Ammon's horn (tissue), 1 donor: ENCODE results near the gene HNF4A.
"Not testable (repeated sequence)": the region's sequence is repeated elsewhere in the genome, so short reads cannot be mapped to it uniquely, and the experiment has no call there.

Experiments used
- DNase-seq: peaks from one replicate; pipeline ENCODE4 v3.0.0-alpha.2; 2016; ENCODE audit warnings: low spot score

The HNF4A gene

DNA sequence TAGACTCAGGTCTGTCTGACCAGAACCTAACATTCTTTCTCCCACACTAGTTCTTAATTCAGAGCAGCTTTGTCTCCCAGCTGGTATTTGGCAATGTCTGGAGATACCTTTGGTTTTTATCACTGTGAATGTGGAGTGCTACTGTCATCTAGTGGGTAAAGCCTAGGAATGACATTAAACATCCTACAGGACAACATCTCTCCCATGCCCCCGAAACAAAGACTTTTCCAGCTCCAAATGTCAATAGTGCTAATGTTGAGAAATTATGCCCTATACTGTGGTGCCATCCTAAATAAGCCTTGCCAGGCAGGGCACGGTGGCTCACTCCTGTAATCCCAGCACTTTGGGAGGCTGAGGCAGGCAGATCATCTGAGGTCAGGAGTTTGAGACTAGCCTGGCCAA, 116.0 kb downstream of the HNF4A start:
- peak; percentile 52 for DNase-seq

DNA sequence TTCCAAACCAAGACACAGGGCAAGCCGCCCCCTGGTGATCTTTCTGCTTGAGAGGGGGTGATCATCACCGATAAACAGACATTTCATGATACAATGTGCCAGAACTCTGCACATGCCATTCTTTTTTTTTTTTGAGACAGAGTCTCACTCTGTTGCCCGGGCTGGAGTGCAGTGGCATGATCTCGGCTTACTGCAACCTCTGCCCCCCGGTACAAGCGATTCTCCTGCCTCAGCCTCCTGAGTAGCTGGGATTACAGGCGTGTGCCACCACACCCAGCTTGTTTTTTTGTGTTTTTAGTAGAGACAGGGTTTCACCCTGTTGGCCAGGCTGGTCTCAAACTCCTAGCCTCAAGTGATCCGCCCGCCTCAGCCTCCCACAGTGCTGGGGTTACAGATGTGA, 116.8 kb downstream of the HNF4A start:
- DNase-seq = not testable (repeated sequence)

DNA sequence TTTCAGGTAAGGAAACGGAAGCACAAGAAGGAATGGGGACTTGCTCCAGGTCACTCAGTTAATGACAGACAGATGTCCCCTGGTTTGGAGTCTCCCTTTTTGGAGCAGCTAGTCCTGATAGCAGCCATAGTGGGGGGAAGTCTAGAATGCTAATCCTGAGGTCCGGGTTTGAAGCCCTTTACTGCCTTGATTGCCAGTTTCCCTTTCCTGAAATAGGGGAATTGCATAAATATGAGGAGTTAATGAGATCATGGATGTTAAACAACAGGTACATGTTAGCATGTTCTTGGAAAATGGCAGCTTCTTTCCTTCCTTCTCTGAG, 119.8 kb downstream of the HNF4A start:
- DNase-seq = no peak

DNA sequence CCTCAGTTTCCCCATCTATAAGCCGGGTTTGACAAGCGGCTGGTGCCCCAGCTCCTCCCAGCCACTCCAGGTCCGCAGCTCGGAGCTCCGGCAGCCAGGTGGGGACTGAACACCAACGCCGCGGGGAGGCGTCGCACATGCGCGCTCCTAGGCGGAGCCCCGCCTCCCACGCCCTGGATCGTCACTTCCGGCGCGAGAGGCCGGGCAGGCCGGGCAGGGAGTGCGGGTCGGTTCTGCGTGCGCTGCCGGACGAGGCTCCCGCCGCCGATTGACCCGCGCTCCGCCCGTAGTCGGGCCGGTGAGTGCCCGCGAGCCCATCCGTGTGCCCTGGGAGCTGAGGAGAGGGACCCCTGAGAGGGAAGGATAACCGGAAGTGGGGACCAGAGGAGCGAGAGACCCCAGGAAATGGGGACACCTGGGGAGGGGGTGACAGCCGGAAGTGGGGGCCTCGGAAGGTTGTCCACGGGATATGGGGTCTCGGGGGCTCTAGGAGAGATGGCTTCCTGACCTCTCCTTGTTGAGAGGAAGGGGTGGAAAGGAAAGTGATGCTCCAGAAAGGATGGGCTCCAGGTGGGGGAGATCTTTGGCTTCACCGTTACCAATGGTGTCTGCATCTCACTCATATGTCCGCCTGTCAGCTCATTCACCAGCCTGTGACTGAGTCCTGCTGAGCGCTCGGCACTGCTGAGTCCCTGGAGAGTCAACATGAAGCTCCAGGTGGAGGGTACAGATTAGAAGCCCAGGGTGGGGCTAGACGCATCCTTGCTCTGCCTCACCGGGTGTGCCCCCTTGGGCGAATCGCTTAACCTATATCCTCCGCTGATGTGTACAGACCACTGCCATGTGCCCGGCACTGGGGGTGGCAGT, 120.4 kb downstream of the HNF4A start, which contains the start of gene TTPAL:
Gene TTPAL (plus strand): TSS at position 181 of the 867 bp plus-strand sequence. CDS start 4,126 bp downstream, outside the sequence.
- DNase-seq = peak; percentile 89

DNA sequence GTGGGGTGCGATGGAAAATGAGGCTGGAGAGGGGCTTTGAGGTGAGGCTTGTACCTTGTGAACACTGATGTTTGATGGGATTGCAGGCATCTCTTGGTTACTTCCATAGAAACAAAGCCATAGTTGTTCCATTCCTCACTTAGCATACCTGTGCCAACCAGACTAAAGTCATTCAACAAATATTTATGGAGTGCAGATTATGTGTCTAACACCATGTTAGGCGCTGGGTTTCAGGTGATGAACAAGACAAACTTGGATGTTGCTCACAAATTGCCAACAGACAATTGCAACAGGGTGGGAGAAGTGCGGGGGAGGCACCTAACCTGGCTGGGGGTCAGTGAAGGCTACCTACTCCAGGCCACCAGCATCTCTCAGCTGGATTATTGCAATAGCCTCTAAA, 121.7 kb downstream of the HNF4A start:
- no peak for DNase-seq

DNA sequence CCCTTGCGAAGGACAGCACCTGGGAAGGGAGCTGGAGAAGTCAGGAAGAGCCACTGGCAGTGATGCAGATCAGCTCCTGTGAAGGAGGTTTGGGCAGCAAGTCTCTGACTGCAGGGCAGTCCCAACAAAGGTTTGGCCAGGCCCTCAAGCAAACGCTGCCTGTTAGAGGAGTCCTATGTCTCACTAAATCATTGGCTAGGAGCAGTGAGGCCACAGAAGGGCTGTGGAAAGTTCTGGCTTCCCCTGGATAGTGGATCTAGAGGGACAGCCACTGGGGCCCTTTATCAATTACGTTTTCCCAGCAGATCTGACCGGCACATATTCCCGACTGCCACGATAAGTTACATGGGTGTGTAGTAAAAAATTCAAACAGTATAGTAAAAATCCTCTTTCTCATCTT, 122.7 kb downstream of the HNF4A start:
- DNase-seq = no peak

DNA sequence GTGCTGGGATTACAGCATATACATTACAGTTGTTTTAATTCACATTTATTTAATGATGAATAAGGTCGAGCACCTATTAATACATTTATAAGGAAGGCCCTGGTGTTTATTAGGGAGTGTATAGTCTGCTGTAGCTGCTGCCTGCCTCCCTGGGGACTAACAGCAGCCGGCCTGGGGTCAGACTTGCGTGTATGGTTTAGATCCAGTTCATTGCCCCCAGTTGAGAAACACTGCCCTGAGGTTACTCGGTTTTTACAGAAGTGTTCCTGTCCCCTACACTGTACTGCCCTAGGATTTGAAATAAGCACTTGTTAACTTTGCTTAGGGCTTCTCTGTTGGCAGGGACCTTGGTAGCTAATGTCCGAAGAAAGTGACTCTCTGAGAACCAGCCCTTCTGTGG, 124.1 kb downstream of the HNF4A start:
- no peak for DNase-seq

DNA sequence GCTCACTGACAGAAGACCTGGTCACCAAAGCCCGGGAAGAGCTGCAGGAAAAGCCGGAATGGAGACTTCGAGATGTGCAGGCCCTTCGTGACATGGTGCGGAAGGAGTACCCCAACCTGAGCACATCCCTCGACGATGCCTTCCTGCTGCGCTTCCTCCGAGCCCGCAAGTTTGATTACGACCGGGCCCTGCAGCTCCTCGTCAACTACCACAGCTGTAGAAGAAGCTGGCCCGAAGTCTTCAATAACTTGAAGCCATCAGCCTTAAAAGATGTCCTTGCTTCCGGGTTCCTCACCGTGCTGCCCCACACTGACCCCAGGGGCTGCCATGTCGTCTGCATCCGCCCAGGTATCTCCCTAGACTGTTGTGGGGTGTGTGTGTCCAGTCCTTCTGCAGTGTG, 124.6 kb downstream of the HNF4A start:
- DNase-seq = no peak

DNA sequence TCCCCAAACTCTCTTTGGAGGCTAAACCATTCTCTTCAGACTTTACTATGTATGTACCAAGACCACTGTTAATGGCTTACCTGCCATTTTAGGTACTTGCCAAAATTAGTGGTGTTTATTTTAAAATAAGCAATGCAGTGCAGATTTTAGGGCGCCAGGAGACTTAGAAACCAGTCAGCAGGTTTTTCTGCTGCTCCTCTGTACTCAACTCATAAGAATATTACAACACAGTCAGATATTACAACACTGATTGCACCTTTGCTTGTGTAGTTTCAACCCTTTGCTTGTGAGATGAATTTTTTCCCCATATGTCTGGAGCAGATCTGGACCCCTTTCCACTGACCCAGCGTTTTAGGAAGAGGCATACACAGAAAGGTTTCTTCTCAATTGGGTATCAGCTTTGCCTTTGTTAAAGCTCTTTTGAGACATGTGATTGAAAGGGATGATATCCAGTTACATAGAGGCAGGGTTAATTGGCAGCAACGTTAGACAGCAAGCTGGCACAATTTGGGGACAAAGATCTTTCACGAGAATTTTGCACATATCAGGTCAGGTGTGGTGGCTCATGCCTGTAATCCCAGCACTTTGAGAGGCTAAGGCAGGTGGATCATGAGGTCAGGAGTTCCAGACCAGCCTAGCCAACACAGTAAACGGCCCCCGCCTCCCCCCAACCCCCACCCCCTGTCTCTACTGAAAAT, 126.4 kb downstream of the HNF4A start:
- no peak for DNase-seq

DNA sequence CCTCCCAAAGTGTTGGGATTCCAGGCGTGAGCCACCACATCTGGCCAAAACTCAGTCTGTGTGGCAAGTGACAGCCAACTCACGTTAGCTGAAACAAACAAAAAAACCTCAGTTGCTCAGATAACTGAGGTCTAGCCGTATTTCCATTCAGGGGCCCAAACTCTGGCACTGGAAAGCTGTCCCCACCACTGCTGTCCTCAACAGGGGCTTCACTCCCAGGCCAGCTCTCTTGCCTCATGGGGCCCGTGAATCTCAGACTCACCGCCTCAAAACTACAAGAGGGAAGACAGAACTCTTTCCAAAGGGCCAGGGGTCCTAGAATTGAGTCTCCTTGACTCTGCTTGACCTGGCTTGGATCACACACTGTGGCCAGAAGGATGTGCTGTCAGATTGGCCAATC, 127.6 kb downstream of the HNF4A start:
- DNase-seq = no peak
